22Rv1 (cell line): ENCODE data around the gene ART4.

Source experiments
- ZFX ChIP-seq: fragments of 450-650 bp; IDR thresholded peaks from 2 replicates; pipeline ENCODE4 v1.6.1; 2017; ENCODE audit warnings: antibody characterized with exemption, borderline replicate concordance
- TF ChIP-seq, protein P1 (sequence below): fragments of 450-650 bp; IDR thresholded peaks from 2 replicates; pipeline ENCODE4 v1.5.1; 2017; ENCODE audit warnings: mild to moderate bottlenecking

DNA sequence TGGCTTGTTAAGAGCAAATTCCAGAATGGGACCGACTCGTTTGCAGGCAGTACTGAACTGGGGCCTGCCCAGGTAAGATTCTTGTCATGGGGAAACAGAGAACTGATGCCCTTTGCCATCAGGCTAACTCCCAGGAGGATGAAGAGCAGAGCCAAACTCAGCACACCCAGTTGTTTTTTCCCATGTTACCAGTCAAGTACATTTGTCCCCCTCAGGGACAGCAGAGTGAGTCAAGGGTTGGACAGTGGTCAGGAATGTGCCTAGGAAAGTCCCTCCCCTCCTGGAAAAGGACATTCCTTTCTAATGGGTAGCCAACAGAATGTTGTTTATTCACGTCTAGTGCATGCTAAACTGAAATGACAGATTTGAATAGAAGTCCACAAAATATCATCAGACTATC, 1.6 kb downstream of the ART4 start:
- TF ChIP-seq, protein P1, sequence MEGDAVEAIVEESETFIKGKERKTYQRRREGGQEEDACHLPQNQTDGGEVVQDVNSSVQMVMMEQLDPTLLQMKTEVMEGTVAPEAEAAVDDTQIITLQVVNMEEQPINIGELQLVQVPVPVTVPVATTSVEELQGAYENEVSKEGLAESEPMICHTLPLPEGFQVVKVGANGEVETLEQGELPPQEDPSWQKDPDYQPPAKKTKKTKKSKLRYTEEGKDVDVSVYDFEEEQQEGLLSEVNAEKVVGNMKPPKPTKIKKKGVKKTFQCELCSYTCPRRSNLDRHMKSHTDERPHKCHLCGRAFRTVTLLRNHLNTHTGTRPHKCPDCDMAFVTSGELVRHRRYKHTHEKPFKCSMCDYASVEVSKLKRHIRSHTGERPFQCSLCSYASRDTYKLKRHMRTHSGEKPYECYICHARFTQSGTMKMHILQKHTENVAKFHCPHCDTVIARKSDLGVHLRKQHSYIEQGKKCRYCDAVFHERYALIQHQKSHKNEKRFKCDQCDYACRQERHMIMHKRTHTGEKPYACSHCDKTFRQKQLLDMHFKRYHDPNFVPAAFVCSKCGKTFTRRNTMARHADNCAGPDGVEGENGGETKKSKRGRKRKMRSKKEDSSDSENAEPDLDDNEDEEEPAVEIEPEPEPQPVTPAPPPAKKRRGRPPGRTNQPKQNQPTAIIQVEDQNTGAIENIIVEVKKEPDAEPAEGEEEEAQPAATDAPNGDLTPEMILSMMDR, result no peak
- no peak for TF ChIP-seq ZFX
